DMS79 treated with DMSO at 0.1 percent for 48 hours (cell line): Measurements from ENCODE around the gene WDFY4.
A peak's percentile ranks its signal among the peaks of the same experiment; 100 is the strongest.

Source experiments
- DNase-seq: peaks from one replicate; lab custom pipeline; 2025; lab: John Stamatoyannopoulos, UW

WDFY4 gene

GRCh38 chr10:48655411-48656240 lies 29.0 kb upstream of the WDFY4 start:
- peak; percentile 4 for DNase-seq

DNA sequence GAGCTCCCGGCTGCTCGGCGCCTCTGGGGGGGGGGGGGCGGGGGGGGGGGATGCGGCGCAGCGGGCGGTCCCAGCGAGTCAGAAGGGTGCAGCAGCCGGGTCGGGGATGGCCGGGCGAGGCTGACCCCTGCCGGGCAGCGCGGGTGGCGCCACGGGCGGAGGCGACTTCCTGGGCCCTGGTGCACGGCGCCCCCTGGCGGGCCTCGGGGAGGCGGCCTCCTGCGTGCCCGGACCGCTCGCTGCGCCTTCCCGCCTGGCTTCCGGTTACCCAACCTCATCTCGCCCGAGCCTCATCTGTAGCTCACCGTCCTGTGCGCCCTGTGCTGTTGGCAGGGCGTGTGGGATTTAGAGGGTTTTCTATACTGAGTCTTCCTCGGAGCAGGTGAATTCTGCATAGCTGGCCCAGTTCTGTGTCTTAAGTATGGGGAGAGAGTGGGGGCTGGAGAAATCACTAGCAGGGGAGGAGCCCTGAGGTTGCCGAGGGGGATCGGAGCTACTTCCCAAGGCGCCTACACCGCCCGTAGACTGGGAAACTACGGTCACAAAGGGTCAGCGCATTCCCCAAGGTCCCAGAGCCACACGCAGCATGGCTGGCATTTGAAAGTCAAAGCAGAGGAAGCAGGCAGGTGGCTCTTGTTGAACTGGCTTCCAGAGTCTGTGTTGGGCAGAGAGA lies 28.3 kb upstream of the WDFY4 start:
- DNase-seq = peak; percentile 48

- DNase-seq = no peak
These were observed 27.8 kb upstream of the WDFY4 start for GRCh38 chr10:48656914-48657305.

GRCh38 chr10:48657416-48657815 lies 27.3 kb upstream of the WDFY4 start:
- no peak for DNase-seq

DNA sequence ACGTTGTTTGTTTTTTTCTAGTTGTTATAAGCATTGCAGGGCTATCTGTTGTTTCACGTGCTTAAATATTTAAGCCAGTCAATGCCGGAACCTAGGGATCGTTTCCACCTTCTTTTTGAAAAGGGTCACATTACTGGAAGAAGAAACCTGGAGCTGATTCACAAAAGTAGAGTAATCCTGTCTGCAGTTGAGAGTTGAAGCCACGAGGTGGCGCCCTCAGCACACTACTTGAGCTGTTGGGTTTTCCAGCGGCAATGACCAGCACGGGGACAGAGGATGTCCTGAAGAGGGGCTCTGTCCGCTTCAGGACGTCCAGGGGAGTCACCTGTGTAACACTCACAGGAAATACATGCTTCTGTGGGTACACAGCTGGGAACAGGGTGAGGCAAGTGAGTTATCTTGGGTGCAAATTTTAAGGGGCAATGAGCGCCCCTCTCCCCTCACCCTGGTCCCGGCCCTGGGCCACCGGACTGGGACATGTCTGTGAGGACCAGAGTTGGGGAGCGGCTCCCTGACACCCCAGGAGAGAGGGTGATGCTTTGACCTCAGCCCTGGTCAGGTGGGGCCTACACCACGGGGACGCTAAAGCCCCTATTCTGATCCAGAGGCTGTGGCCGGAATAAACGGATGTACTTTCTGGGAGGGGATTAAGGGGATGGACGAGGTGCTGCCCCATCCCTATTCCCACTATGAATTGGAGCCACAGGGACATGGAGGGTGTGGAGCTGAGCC lies 26.3 kb upstream of the WDFY4 start:
- peak; percentile 17 for DNase-seq

GRCh38 chr10:48658975-48659269 lies 25.8 kb upstream of the WDFY4 start:
- DNase-seq = no peak

DNA sequence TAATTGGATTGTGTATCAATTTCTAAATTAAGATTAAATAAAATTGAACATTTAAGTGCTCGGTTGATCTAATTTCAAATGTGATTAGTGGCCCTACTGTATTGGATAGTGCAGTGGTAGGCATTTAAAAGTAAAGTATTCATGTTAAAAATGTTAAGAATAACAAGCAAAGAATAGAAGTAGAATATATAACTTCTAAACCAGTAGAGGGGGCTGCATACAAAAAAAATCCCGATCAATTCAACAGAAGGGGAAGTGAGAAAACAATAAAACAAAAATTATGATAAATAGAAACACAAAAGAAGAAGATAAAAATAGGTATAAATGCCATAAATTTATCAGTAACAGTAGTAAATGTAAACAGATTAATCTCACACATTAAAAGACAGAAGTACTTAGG lies 24.9 kb upstream of the WDFY4 start:
- DNase-seq = no peak

DNA sequence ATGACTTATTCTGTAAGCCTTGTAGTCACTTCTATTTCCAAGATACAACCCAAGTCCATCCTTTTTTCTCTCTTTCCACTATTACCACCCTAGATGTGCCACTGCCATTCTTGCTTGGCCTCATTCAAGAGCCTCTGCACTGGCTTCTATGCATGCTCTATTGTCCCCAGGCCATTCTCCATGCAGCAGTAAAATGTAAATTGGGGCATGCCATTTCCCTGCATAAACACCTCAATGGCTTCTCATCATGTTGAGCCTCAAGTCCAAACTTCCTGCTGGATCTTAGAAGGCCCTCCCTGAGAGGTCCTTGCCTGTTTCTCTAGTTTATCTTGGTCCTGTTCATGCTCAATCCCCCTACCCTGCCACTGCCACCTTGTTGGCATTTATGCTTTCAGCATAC lies 23.2 kb upstream of the WDFY4 start:
- DNase-seq = no peak

- no peak for DNase-seq
These were observed 16.6 kb upstream of the WDFY4 start for GRCh38 chr10:48667960-48668590.

DNA sequence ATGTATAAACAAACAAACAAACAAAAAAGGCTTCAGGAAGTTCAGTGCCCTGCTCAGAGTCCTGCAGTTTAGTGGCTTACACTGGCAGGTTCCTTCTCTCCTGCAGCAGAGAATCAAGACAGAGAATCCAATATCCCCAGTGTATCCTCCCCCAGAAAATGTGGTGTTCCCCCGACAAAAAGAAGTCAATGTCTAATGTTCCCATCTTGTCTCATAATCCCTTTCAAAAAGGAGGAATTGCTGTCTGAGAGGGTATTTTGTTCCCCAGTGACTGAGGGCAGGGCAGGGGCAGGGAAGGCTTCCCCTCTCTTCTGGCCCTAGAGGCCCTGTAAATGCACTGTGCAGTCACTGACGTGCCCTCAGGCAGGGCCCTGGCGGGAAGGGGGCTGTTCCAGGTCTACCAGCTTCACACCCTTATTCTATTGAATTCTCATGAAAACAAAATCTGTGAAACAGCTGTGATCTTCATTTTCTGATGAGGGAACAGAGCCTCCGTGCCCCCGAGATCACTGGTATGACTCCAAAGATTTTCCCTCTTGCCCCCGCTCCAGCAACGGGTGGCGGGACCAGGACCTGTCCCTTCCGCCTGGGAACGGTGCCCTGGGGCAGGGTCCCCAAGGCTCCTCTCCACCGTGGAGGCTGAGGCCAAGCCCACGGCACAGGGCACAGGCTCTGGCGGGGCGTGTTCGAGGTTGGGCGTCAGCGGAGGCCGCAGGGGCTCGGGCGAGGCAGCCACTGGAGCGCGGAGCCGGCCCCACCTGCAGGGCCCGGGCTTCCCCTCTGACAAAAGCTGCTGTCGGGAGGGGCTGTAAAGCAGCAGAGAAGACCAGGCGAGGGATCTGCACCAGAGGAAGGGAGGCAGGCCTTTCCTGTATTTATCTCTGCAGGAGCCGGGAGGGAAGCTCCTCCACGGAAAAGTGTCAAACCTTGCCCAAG lies 13.4 kb upstream of the WDFY4 start:
- no peak for DNase-seq

- DNase-seq = no peak
These were observed 12.6 kb upstream of the WDFY4 start for GRCh38 chr10:48671914-48672595.

DNA sequence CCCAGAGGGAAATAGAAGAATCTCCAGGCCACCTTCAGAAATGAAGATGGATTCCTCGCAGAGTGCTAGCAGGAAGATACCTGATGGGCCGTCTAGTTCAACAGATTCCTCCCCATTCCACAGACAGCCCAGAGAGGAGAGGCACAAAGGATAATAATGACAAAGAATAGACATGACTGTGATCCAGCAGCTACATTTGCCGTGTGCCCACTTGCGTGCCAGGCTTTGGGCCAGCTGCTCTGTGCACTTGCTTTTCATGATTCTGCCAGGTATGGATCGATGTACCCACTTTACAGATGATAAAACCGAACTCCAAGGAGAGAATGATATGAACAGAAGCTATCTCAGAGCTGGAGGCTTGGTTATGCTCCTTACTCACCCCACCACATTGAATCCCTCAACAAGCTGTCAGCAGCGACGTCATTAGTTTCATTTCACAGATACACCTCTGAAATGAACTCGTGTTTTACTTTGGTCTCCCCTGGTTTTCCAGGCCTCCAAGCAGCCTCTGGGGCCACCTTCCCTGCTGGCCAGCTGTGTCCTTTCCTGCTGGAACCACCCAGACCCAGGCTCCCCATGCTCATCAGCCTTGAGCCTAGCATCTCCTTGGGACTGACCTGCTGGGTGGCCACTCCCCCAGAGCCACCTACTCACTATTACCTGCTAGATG lies 11.9 kb upstream of the WDFY4 start:
- no peak for DNase-seq

GRCh38 chr10:48677625-48678024 lies 7.0 kb upstream of the WDFY4 start:
- DNase-seq = no peak

DNA sequence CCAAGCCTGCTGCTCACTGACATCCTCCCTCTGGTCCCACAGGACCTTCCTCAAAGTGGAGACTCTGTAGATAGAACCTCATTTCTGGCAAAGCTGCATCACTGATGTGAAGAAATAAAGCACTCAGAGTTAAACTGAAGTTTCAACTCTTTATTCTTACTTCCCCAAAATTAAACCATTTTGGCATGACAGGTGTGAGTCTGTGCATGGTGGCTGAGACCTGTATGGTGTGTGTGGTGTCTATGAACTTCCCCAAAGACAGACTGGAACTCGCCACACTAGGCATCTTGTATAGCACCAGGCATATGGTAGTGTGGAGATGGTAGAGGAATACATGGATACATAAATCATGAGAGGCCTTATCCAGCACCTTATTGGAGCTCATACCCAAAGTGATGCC lies 6.6 kb upstream of the WDFY4 start:
- no peak for DNase-seq

GRCh38 chr10:48681740-48682139 lies 2.9 kb upstream of the WDFY4 start:
- no peak for DNase-seq

- DNase-seq = no peak
These were observed 2.4 kb upstream of the WDFY4 start for GRCh38 chr10:48682265-48682664.

DNA sequence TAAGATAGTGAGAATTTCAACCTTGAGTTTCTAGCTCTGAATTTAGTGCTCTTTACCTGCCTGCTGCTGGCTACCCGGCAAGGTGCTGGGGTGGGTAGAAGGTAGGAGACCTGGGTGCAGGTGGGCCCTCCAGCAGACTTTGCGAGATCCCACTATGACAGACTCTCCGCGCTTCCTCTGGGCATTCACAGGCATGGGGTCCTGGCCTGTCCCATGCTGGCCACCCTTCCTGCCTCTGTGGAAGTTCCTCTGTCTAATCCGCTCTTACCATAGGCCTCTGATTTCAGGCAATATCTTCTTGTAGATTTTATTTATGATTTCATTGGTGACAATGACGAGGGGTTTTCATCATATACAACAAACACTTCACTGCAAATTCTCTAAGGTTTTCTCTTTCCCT lies 1.2 kb upstream of the WDFY4 start:
- DNase-seq = no peak

- DNase-seq = peak; percentile 70
These were observed 805 bp upstream of the WDFY4 start for GRCh38 chr10:48683868-48684267.

DNA sequence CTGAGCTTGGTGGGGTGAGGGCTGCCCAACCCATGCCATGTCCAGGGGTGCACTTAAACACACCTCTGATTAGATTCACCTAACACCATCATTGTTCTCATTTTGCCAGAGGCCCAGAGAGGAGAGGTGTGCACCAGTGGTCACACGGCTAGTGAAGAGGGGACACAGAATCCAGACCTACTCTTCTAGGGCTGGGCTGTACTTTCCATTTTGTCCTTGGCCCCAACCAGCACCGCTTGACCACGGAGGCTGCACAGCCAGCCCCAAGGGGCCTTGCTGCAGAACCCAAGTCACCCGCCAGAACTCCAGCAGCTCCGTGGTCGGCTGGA lies 246 bp upstream of the WDFY4 start:
- no peak for DNase-seq

DNA sequence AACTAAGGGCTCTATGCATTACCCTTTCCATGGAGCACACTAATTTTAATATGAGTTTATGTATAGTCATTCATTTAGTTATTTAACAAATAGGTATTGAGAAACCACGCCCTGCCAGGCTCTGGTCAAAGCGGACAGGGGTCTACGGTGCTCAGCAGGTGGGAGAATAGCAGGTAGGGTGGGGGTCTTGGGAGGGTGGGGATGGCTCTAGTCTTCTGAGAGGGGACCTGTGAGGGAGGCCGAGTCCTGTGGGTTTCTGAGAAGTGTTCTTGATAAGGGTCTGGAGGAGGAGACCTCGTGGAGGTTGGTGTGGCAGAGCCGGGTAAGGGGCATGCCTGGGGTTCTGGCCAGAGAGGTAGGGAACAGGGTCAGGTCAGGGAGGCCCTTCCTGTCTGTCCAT lies 1.1 kb downstream of the WDFY4 start:
- no peak for DNase-seq
